Hepatocyte (in vitro differentiated cells): ENCODE results near the gene GPR142. TPM values are rescaled to one million over a fixed set of nuclear protein-coding genes. Genes with fewer than 3 reads are reported as not detected.

ENCODE experiments used
- DNase-seq: peaks from one replicate; pipeline ENCODE4 v3.0.0-alpha.2; 2016; ENCODE audit warnings: low spot score
- H2AFZ ChIP-seq: fragments of 200-600 bp; sonication (generic); 2 replicates; pipeline ENCODE4 v1.6.0; 2016; ENCODE audit warnings: antibody characterized with exemption, mild to moderate bottlenecking
- H3K27ac ChIP-seq: fragments of 200-600 bp; sonication (generic); 2 replicates; pipeline ENCODE4 v1.5.1; 2016; ENCODE audit warnings: mild to moderate bottlenecking
- H3K27me3 ChIP-seq: fragments of 200-600 bp; sonication (generic); 2 replicates; pipeline ENCODE4 v1.6.1; 2016
- H3K36me3 ChIP-seq: fragments of 200-600 bp; sonication (generic); replicated peaks from 2 replicates; pipeline ENCODE4 v1.5.1; 2016; ENCODE audit warnings: low read depth; ENCODE audit not compliant: insufficient read depth
- H3K4me1 ChIP-seq: fragments of 200-600 bp; sonication (generic); 2 replicates; pipeline ENCODE4 v1.5.1; 2016; ENCODE audit warnings: mild to moderate bottlenecking, moderate library complexity; ENCODE audit not compliant: insufficient read depth
- H3K4me2 ChIP-seq: fragments of 200-600 bp; sonication (generic); 2 replicates; pipeline ENCODE4 v1.6.0; 2016
- H3K4me3 ChIP-seq: fragments of 200-600 bp; sonication (generic); 2 replicates; pipeline ENCODE4 v1.5.1; 2016; ENCODE audit warnings: mild to moderate bottlenecking
- H3K79me2 ChIP-seq: fragments of 200-600 bp; sonication (generic); 2 replicates; pipeline ENCODE4 v1.6.0; 2017; ENCODE audit warnings: mild to moderate bottlenecking
- H3K9me2 ChIP-seq: fragments of 200-600 bp; sonication (generic); replicated peaks from 2 replicates; pipeline ENCODE4 v1.6.0; 2017; ENCODE audit warnings: mild to moderate bottlenecking; ENCODE audit not compliant: insufficient read depth
- H3K9me3 ChIP-seq: fragments of 200-600 bp; sonication (generic); 2 replicates; pipeline ENCODE4 v1.5.1; 2016; ENCODE audit warnings: low read depth, mild to moderate bottlenecking
- H4K20me1 ChIP-seq: fragments of 200-600 bp; sonication (generic); 2 replicates; pipeline ENCODE4 v1.6.0; 2016; ENCODE audit warnings: mild to moderate bottlenecking; ENCODE audit not compliant: insufficient read depth, poor library complexity, severe bottlenecking
- CTCF ChIP-seq: fragments of 200-600 bp; sonication (generic); IDR thresholded peaks from 2 replicates; pipeline ENCODE4 v1.5.1; 2016; ENCODE audit warnings: antibody characterized with exemption, mild to moderate bottlenecking; ENCODE audit not compliant: poor library complexity
- EZH2 ChIP-seq: fragments of 200-600 bp; sonication (generic); IDR thresholded peaks from 2 replicates; pipeline ENCODE4 v1.6.1; 2016; ENCODE audit warnings: antibody characterized with exemption, mild to moderate bottlenecking, borderline replicate concordance
- EZH2phosphoT487 ChIP-seq: fragments of 200-600 bp; sonication (generic); IDR thresholded peaks from one replicate; pipeline ENCODE4 v1.6.1; 2018; ENCODE audit warnings: antibody characterized with exemption, mild to moderate bottlenecking, low read depth, moderate library complexity; ENCODE audit not compliant: unreplicated experiment, severe bottlenecking
- WGBS: methylation state at CpG from one replicate; pipeline ENCODE4 v1.1.6; 2016; ENCODE audit warnings: low lambda C conversion rate; ENCODE audit errors: missing lambda C conversion rate; 5-methylcytosine and 5-hydroxymethylcytosine counted together
- polyA plus RNA-seq: library from polyadenylated mRNA; unstranded; fragments of >200 nt; fragmentation: Nextera tagmentation; extraction: Ambion mirVana; gene quantifications from 2 replicates; pipeline ENCODE4 v1.2.1, GENCODE V29; 2016
- total RNA-seq: library from RNA; depleted of rRNA; stranded (reverse); fragments of >200 nt; gene quantifications from 2 replicates; pipeline ENCODE4 v1.2.3, GENCODE V29; 2014

The GPR142 gene
- total and polyA plus RNA-seq, 2 experiments from 2014 or later = not detected

- Histone ChIP-seq H3K27me3 (peaks cover 37% of the 10 kb centered on the region), H3K9me3 (no peaks in the 10 kb centered on the region), H3K79me2 (no peaks in the 10 kb centered on the region), H3K9me2 (no peaks in the 10 kb centered on the region), H2AFZ (no peak within 1 kb of the TSS), H3K27ac (no peak within 1 kb of the TSS), H4K20me1 (no peaks in the 10 kb centered on the region), H3K36me3 (no peaks in the 10 kb centered on the region), H3K4me3 (no peak within 1 kb of the TSS), H3K4me2 (peak within 1 kb of the TSS; percentile 85), H3K4me1 (no peaks in the 10 kb centered on the region)
- WGBS = 13% methylated on average over 35 of the region's 73 CpGs
- DNase-seq = peak; percentile 70
- TF ChIP-seq EZH2phosphoT487 (no peak), EZH2 (no peak), CTCF (no peak)
Measured at GRCh38 chr17:74325743-74326379, 41.4 kb upstream of the GPR142 start, which contains the start of gene KIF19. Gene KIF19, plus strand, starts transcription at chr17:74326226. Its CDS starts 124 bp downstream, at chr17:74326350.

GRCh38 chr17:74326506-74326905 is 40.8 kb upstream of the GPR142 start:
- 36% methylated on average over 7 of the region's 10 CpGs for WGBS
- H3K27me3 ChIP-seq = peaks cover 37% of the 10 kb centered on the region
- H3K36me3 ChIP-seq = no peaks in the 10 kb centered on the region
- H3K4me1 ChIP-seq = no peaks in the 10 kb centered on the region
- H3K4me3 ChIP-seq = no peak overlapping the region
- no peaks in the 10 kb centered on the region for H3K9me3 ChIP-seq
- no peak overlapping the region for H2AFZ ChIP-seq
- no peak overlapping the region for H3K27ac ChIP-seq
- no peaks in the 10 kb centered on the region for H3K9me2 ChIP-seq
- peak overlapping the region; percentile 85 for H3K4me2 ChIP-seq
- no peaks in the 10 kb centered on the region for H4K20me1 ChIP-seq
- H3K79me2 ChIP-seq = no peaks in the 10 kb centered on the region
- no peak for DNase-seq
- no peak for TF ChIP-seq EZH2phosphoT487
- no peak for TF ChIP-seq EZH2
- TF ChIP-seq CTCF = no peak

- H3K27me3 ChIP-seq = peaks cover 37% of the 10 kb centered on the region
- no peak overlapping the region for H2AFZ ChIP-seq
- 93% methylated on average over 3 of the region's 3 CpGs for WGBS
- H3K9me2 ChIP-seq = no peaks in the 10 kb centered on the region
- TF ChIP-seq CTCF = no peak
- no peak for TF ChIP-seq EZH2
- TF ChIP-seq EZH2phosphoT487 = no peak
- no peaks in the 10 kb centered on the region for H3K79me2 ChIP-seq
- H4K20me1 ChIP-seq = no peaks in the 10 kb centered on the region
- H3K9me3 ChIP-seq = no peaks in the 10 kb centered on the region
- no peak overlapping the region for H3K4me2 ChIP-seq
- H3K36me3 ChIP-seq = no peaks in the 10 kb centered on the region
- H3K4me3 ChIP-seq = no peak overlapping the region
- no peak for DNase-seq
- no peaks in the 10 kb centered on the region for H3K4me1 ChIP-seq
- H3K27ac ChIP-seq = no peak overlapping the region
Measured at GRCh38 chr17:74328487-74328886, 38.8 kb upstream of the GPR142 start.
